ENCODE measurements around the gene MED29. TPM values are rescaled to one million over a fixed set of nuclear protein-coding genes. Genes with fewer than 3 reads are reported as not detected.
A peak's percentile ranks its signal among the peaks of the same experiment; 100 is the strongest.

MED29 gene
- total RNA-seq, 1 experiment from 2014 or later: 17.0 TPM

GRCh38 chr19:39446365-39447084 lies 55.3 kb downstream of the MED29 start:
- ATAC-seq: no peak
- Histone ChIP-seq H3K27ac (ENCODE audit: low read length) (no peak overlapping the region), H2AFZ (ENCODE audit: low read length) (no peak overlapping the region), H3K4me2 (ENCODE audit: low read length) (peak overlapping the region; percentile 92), H4K20me1 (ENCODE audit: low read length) (peaks cover 14% of the 10 kb centered on the region; the same call in 1 of the 2 replicates), H3K36me3 (ENCODE audit: low read depth, low read length) (peaks cover 4% of the 10 kb centered on the region; the same call in 1 of the 2 replicates), H3K79me2 (ENCODE audit: low read length) (peaks cover 72% of the 10 kb centered on the region), H3K9me2 (replicated peaks; ENCODE audit: low read length) (no peaks in the 10 kb centered on the region), H3K4me3 (ENCODE audit: low read length) (peak overlapping the region; percentile 93), H3K27me3 (ENCODE audit: low read length) (no peaks in the 10 kb centered on the region), H3K9me3 (ENCODE audit: low read length) (no peaks in the 10 kb centered on the region), H3K4me1 (ENCODE audit: insufficient read depth, low read length) (peaks cover 30% of the 10 kb centered on the region), H3K9ac (ENCODE audit: low read length) (peak overlapping the region; percentile 97), H3F3A (ENCODE audit: low read length, unreplicated experiment) (no peaks in the 10 kb centered on the region)
- BruUV-seq (replicated peaks): no TSS peak
- CTCF ChIA-PET: no interaction called here
- POLR2A ChIA-PET (ENCODE audit: unreplicated experiment): interaction anchor here (0.6 kb wide), 1 partner anchor 42 kb away, joined by 6 read pairs; no protein-coding TSS in a partner anchor
- intact Hi-C loops (cut with micrococcal nuclease): no loop called here
- TF ChIP-seq, protein P1, sequence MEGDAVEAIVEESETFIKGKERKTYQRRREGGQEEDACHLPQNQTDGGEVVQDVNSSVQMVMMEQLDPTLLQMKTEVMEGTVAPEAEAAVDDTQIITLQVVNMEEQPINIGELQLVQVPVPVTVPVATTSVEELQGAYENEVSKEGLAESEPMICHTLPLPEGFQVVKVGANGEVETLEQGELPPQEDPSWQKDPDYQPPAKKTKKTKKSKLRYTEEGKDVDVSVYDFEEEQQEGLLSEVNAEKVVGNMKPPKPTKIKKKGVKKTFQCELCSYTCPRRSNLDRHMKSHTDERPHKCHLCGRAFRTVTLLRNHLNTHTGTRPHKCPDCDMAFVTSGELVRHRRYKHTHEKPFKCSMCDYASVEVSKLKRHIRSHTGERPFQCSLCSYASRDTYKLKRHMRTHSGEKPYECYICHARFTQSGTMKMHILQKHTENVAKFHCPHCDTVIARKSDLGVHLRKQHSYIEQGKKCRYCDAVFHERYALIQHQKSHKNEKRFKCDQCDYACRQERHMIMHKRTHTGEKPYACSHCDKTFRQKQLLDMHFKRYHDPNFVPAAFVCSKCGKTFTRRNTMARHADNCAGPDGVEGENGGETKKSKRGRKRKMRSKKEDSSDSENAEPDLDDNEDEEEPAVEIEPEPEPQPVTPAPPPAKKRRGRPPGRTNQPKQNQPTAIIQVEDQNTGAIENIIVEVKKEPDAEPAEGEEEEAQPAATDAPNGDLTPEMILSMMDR (conservative IDR thresholded peaks at IDR 0.05; ENCODE audit: low read depth, low read length): no peak
- TF ChIP-seq EZH2phosphoT487 (IDR thresholded peaks at IDR 0.05; ENCODE audit: borderline replicate concordance, low read length): no peak
- TF ChIP-seq EZH2 (IDR thresholded peaks at IDR 0.05; ENCODE audit: low read length, unreplicated experiment): no peak
- no peak for DNase-seq

GRCh38 chr19:39448271-39448670 lies 57.1 kb downstream of the MED29 start:
- Histone ChIP-seq H3K79me2 (ENCODE audit: low read length) (peaks cover 83% of the 10 kb centered on the region), H3F3A (ENCODE audit: low read length, unreplicated experiment) (no peaks in the 10 kb centered on the region), H3K9ac (ENCODE audit: low read length) (no peak overlapping the region), H2AFZ (ENCODE audit: low read length) (no peak overlapping the region), H3K4me1 (ENCODE audit: insufficient read depth, low read length) (peaks cover 30% of the 10 kb centered on the region), H3K27ac (ENCODE audit: low read length) (peak overlapping the region; percentile 38), H3K27me3 (ENCODE audit: low read length) (no peaks in the 10 kb centered on the region), H3K9me2 (replicated peaks; ENCODE audit: low read length) (no peaks in the 10 kb centered on the region), H3K36me3 (ENCODE audit: low read depth, low read length) (peaks cover 9% of the 10 kb centered on the region; the same call in 1 of the 2 replicates), H4K20me1 (ENCODE audit: low read length) (peaks cover 14% of the 10 kb centered on the region; the same call in 1 of the 2 replicates), H3K9me3 (ENCODE audit: low read length) (no peaks in the 10 kb centered on the region), H3K4me2 (ENCODE audit: low read length) (peak overlapping the region; percentile 92), H3K4me3 (ENCODE audit: low read length) (peak overlapping the region; percentile 93; the same call in 1 of the 2 replicates)
- DNase-seq (peak; percentile 75), ATAC-seq (peak; percentile 39)
- intact Hi-C loops (cut with micrococcal nuclease): no loop called here
- CTCF ChIA-PET: interaction anchor here (0.5 kb wide), 1 partner anchor 86 kb away, joined by 3 read pairs; no protein-coding TSS in a partner anchor
- TF ChIP-seq, protein P1 (conservative IDR thresholded peaks at IDR 0.05; ENCODE audit: low read depth, low read length): no peak
- TF ChIP-seq EZH2 (IDR thresholded peaks at IDR 0.05; ENCODE audit: low read length, unreplicated experiment) (no peak), EZH2phosphoT487 (IDR thresholded peaks at IDR 0.05; ENCODE audit: borderline replicate concordance, low read length) (no peak)
- POLR2A ChIA-PET (ENCODE audit: unreplicated experiment): interaction anchor here (0.6 kb wide), 1 partner anchor 18 kb away, joined by 10 read pairs; no protein-coding TSS in a partner anchor
- BruUV-seq (replicated peaks): no TSS peak

Measured in PC-3 (cell line).